Endothelial cell (in vitro differentiated cells): ENCODE measurements around the gene FTCD. TPM values are rescaled to one million over a fixed set of nuclear protein-coding genes. Genes with fewer than 3 reads are reported as not detected.

Experiments used
- DNase-seq: peaks from one replicate; pipeline ENCODE4 v3.0.0; 2021; ENCODE audit warnings: low spot score
- H3K27ac Mint-ChIP-seq: one replicate; pipeline ENCODE4 v1.8.0; 2021; ENCODE audit warnings: mixed read lengths, inconsistent platforms; ENCODE audit not compliant: unreplicated experiment
- H3K27me3 Mint-ChIP-seq: one replicate; pipeline ENCODE4 v1.8.0; 2021; ENCODE audit warnings: mild to moderate bottlenecking, moderate library complexity, mixed read lengths, inconsistent platforms; ENCODE audit not compliant: unreplicated experiment
- H3K36me3 Mint-ChIP-seq: one replicate; pipeline ENCODE4 v1.8.0; 2021; ENCODE audit warnings: mild to moderate bottlenecking, low read depth, mixed read lengths, inconsistent platforms; ENCODE audit not compliant: unreplicated experiment
- H3K4me1 Mint-ChIP-seq: one replicate; pipeline ENCODE4 v1.8.0; 2021; ENCODE audit warnings: mild to moderate bottlenecking, mixed read lengths, inconsistent platforms; ENCODE audit not compliant: unreplicated experiment
- H3K4me3 Mint-ChIP-seq: one replicate; pipeline ENCODE4 v1.8.0; 2021; ENCODE audit warnings: mild to moderate bottlenecking, mixed read lengths, inconsistent platforms; ENCODE audit not compliant: unreplicated experiment
- H3K9me3 Mint-ChIP-seq: one replicate; pipeline ENCODE4 v1.8.0; 2021; ENCODE audit warnings: mixed read lengths, inconsistent platforms; ENCODE audit not compliant: unreplicated experiment
- CTCF ChIP-seq: fragments of 200-600 bp; sonication (generic); IDR thresholded peaks from one replicate; pipeline ENCODE4 v1.5.0; 2021; ENCODE audit warnings: antibody characterized with exemption; ENCODE audit not compliant: unreplicated experiment
- total RNA-seq: library from RNA; stranded (reverse); fragmentation: NEBNext Ultra II Directional; extraction: Animal tissue kit (Norgen Biotek cat#: 25700); gene quantifications from one replicate; pipeline ENCODE4 v1.2.1, GENCODE V29; 2021; ENCODE audit not compliant: unreplicated experiment

FTCD gene
- total RNA-seq, 1 donor from 2014 or later, result 1.5 TPM

DNA sequence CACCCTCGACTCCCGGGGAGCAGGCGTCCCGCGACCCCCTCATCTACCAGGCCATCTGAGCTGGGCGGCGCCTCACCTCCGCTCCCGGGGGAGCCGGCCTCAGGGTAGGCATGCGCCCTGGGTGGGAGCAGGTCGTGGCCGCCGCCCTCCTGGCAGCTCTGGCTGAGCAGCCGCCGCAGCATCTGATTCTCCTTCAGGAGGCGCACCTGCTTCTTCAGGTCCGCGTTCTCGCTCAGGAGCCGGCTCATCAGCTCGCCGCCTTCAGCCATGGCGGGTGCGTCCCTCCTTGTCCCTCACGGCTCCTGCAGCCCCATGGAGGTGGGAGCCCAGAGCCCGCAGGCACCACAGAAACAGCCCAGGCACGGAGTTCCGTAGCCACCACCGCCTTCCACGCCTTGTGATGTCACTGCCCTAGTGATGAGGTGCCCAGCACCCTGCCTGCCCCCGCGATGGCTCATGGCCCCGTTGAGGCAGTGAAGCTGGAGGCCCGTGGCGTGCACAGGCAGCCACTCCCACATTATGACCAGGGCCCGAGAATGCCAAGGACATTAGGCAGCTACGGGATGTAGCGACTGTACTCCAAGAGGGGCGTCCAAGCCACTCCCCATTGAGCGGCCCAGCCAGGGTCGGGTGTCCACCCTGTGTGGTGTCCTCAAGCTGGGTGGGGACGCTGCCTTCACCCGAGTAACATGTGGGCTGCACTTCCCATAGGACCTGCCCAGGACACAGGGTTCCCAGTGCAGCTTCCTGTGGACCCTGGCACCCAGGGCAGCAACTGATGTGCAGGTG lies 27.4 kb upstream of the FTCD start:
- peak overlapping the region; percentile 79 for H3K4me3 Mint-ChIP-seq
- no peaks in the 10 kb centered on the region for H3K36me3 Mint-ChIP-seq
- H3K4me1 Mint-ChIP-seq, result peaks cover 9% of the 10 kb centered on the region
- peaks cover 5% of the 10 kb centered on the region for H3K27me3 Mint-ChIP-seq
- H3K9me3 Mint-ChIP-seq, result no peaks in the 10 kb centered on the region
- no peak for TF ChIP-seq CTCF
- H3K27ac Mint-ChIP-seq, result no peak overlapping the region
- DNase-seq, result no peak

GRCh38 chr21:46181953-46182547 lies 26.7 kb upstream of the FTCD start:
- DNase-seq, result no peak
- Mint-ChIP-seq H3K4me3 (no peak overlapping the region), H3K27ac (no peak overlapping the region), H3K4me1 (peaks cover 6% of the 10 kb centered on the region), H3K27me3 (peaks cover 2% of the 10 kb centered on the region), H3K9me3 (no peaks in the 10 kb centered on the region), H3K36me3 (no peaks in the 10 kb centered on the region)
- no peak for TF ChIP-seq CTCF

- no peak for TF ChIP-seq CTCF
- Mint-ChIP-seq H3K36me3 (no peaks in the 10 kb centered on the region), H3K27me3 (peaks cover 2% of the 10 kb centered on the region), H3K9me3 (no peaks in the 10 kb centered on the region), H3K27ac (no peak overlapping the region), H3K4me3 (no peak overlapping the region), H3K4me1 (peaks cover 6% of the 10 kb centered on the region)
- no peak for DNase-seq
Observed at GRCh38 chr21:46181436-46181835, 26.1 kb upstream of the FTCD start.

GRCh38 chr21:46180778-46181391 lies 25.5 kb upstream of the FTCD start:
- H3K36me3 Mint-ChIP-seq, result no peaks in the 10 kb centered on the region
- peaks cover 6% of the 10 kb centered on the region for H3K4me1 Mint-ChIP-seq
- peaks cover 2% of the 10 kb centered on the region for H3K27me3 Mint-ChIP-seq
- H3K4me3 Mint-ChIP-seq, result no peak overlapping the region
- H3K9me3 Mint-ChIP-seq, result no peaks in the 10 kb centered on the region
- no peak for TF ChIP-seq CTCF
- no peak for DNase-seq
- H3K27ac Mint-ChIP-seq, result no peak overlapping the region
